ENCODE results near the gene LHX3. TPM values are rescaled to one million over a fixed set of nuclear protein-coding genes. Genes with fewer than 3 reads are reported as not detected.
A peak's percentile ranks its signal among the peaks of the same experiment; 100 is the strongest.

Gene LHX3
- total RNA-seq, 1 experiment from 2014 or later = 0.22 TPM

- Histone ChIP-seq H3K4me2 (no peak overlapping the region), H3K4me3 (no peak overlapping the region), H3K9me3 (ENCODE audit: insufficient read depth, low read depth) (no peaks in the 10 kb centered on the region), H3K9me2 (ENCODE audit: insufficient read depth) (no peaks in the 10 kb centered on the region), H3K27me3 (ENCODE audit: insufficient read depth, low read depth) (peaks cover 27% of the 10 kb centered on the region), H4K20me1 (ENCODE audit: insufficient read depth) (no peaks in the 10 kb centered on the region), H3K79me2 (ENCODE audit: low read depth) (no peaks in the 10 kb centered on the region), H3F3A (ENCODE audit: insufficient read depth, low read depth) (no peaks in the 10 kb centered on the region), H3K4me1 (replicated peaks; ENCODE audit: insufficient read depth) (peaks cover 12% of the 10 kb centered on the region), H2AFZ (no peak overlapping the region), H3K27ac (no peak overlapping the region), H3K36me3 (ENCODE audit: low read depth) (no peaks in the 10 kb centered on the region)
- DNase-seq = no peak
- ChIA-PET CTCF (no interaction called here), POLR2A (ENCODE audit: unreplicated experiment) (no interaction called here)
- intact Hi-C loops (cut with micrococcal nuclease; ENCODE audit: unreplicated experiment) = no loop called here
- no peak for TF ChIP-seq EZH2 (IDR thresholded peaks at IDR 0.05; ENCODE audit: low read depth)
- TF ChIP-seq, protein P1, sequence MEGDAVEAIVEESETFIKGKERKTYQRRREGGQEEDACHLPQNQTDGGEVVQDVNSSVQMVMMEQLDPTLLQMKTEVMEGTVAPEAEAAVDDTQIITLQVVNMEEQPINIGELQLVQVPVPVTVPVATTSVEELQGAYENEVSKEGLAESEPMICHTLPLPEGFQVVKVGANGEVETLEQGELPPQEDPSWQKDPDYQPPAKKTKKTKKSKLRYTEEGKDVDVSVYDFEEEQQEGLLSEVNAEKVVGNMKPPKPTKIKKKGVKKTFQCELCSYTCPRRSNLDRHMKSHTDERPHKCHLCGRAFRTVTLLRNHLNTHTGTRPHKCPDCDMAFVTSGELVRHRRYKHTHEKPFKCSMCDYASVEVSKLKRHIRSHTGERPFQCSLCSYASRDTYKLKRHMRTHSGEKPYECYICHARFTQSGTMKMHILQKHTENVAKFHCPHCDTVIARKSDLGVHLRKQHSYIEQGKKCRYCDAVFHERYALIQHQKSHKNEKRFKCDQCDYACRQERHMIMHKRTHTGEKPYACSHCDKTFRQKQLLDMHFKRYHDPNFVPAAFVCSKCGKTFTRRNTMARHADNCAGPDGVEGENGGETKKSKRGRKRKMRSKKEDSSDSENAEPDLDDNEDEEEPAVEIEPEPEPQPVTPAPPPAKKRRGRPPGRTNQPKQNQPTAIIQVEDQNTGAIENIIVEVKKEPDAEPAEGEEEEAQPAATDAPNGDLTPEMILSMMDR (conservative IDR thresholded peaks at IDR 0.05) = no peak
- no TSS peak for BruUV-seq (replicated peaks)
These were observed 10.4 kb downstream of the LHX3 start for GRCh38 chr9:136194540-136194939.

DNA sequence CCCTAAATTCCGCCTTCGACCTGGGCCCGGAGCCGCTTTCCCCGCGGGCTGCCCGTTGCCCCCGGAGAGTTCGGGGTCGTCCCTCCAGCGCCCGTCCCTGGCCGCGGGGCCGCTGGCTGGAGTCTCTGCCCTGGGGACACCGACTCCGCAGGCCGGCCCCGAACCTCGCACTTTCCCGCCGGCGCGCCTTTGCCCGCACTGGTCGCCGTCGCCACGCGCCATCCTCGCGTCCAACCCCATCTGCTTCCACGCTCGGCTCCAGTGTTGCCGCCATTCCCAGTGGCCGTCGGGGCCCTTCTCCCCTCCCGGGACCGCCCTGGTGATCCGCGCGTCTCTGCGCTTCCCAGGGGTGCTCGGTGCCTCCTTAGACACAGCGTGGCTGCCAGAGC lies 11.0 kb downstream of the LHX3 start:
- no TSS peak for BruUV-seq (replicated peaks)
- Histone ChIP-seq H3K9me2 (ENCODE audit: insufficient read depth) (no peaks in the 10 kb centered on the region), H3K79me2 (ENCODE audit: low read depth) (no peaks in the 10 kb centered on the region), H3K27ac (no peak overlapping the region), H3K4me1 (replicated peaks; ENCODE audit: insufficient read depth) (peaks cover 12% of the 10 kb centered on the region), H3K4me3 (no peak overlapping the region), H2AFZ (no peak overlapping the region), H3K9me3 (ENCODE audit: insufficient read depth, low read depth) (no peaks in the 10 kb centered on the region), H3F3A (ENCODE audit: insufficient read depth, low read depth) (no peaks in the 10 kb centered on the region), H3K4me2 (no peak overlapping the region), H3K27me3 (ENCODE audit: insufficient read depth, low read depth) (peaks cover 27% of the 10 kb centered on the region), H3K36me3 (ENCODE audit: low read depth) (no peaks in the 10 kb centered on the region), H4K20me1 (ENCODE audit: insufficient read depth) (no peaks in the 10 kb centered on the region)
- DNase-seq = no peak
- ChIA-PET CTCF (no interaction called here), POLR2A (ENCODE audit: unreplicated experiment) (no interaction called here)
- TF ChIP-seq, protein P1 (conservative IDR thresholded peaks at IDR 0.05) = no peak
- TF ChIP-seq EZH2 (IDR thresholded peaks at IDR 0.05; ENCODE audit: low read depth) = no peak
- intact Hi-C loops (cut with micrococcal nuclease; ENCODE audit: unreplicated experiment) = no loop called here

DNA sequence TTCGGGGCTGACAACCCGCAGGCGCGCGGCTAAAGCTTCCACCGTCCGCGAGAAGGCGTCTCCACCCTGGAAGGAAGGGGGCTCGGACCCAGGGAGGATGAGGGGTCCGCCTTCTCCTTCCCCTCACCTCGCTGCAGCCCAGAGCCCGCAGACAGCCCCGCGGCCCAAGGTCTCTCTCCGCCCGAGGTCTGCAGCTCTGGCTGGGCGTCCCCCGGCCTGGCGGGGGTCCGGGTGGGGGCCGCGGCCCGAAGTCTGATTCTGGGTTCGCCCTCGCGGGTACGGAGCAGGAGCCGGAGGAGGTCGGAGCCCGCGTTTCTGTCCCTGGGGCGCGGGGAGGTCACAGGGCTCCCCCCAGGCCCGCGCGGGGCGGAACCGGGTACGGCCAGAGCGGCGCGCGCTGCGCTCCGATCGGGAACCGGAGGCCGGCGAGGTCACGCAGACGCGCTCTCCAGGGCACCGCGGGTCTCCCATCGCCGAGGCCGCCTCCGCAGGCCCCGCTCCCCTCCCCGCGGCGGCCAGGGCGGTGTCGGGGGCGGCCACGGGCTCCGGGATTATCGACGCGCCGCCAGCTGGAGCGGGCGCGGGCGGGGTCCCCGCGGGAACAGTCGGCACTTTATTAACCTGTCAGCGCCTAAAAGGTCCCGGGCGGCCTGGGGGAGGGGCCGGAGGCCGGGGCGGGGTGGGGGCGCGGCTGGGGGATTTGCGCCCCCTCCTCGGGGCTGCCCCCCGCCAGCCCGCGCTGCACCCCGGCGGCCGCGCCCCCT lies 11.6 kb downstream of the LHX3 start:
- Histone ChIP-seq H3K9me3 (ENCODE audit: insufficient read depth, low read depth) (no peaks in the 10 kb centered on the region), H2AFZ (no peak overlapping the region), H3F3A (ENCODE audit: insufficient read depth, low read depth) (no peaks in the 10 kb centered on the region), H3K27ac (no peak overlapping the region), H3K36me3 (ENCODE audit: low read depth) (no peaks in the 10 kb centered on the region), H4K20me1 (ENCODE audit: insufficient read depth) (no peaks in the 10 kb centered on the region), H3K79me2 (ENCODE audit: low read depth) (no peaks in the 10 kb centered on the region), H3K4me1 (replicated peaks; ENCODE audit: insufficient read depth) (peaks cover 12% of the 10 kb centered on the region), H3K4me2 (peak overlapping the region; percentile 38; the same call in 1 of the 2 replicates), H3K4me3 (no peak overlapping the region), H3K9me2 (ENCODE audit: insufficient read depth) (no peaks in the 10 kb centered on the region), H3K27me3 (ENCODE audit: insufficient read depth, low read depth) (peaks cover 27% of the 10 kb centered on the region)
- no peak for DNase-seq
- ChIA-PET POLR2A (ENCODE audit: unreplicated experiment) (no interaction called here), CTCF (no interaction called here)
- TF ChIP-seq EZH2 (IDR thresholded peaks at IDR 0.05; ENCODE audit: low read depth) = no peak
- TF ChIP-seq, protein P1 (conservative IDR thresholded peaks at IDR 0.05) = no peak
- no TSS peak for BruUV-seq (replicated peaks)
- intact Hi-C loops (cut with micrococcal nuclease; ENCODE audit: unreplicated experiment) = no loop called here

Data from PC-9 (cell line).